PFSK-1 (cell line): Measurements from ENCODE around the gene CEP55.

Experiments used
- FOXP2 ChIP-seq: optimal IDR thresholded peaks from 2 replicates; pipeline ENCODE3; 2011; ENCODE audit warnings: borderline replicate concordance, control low read depth, inconsistent platforms; ENCODE audit not compliant: insufficient read depth; ENCODE audit errors: extremely low read length, extremely low read depth
- POLR2AphosphoS5 ChIP-seq: IDR thresholded peaks from 2 replicates; pipeline ENCODE4 v1.6.1; 2012; ENCODE audit warnings: low read depth, mild to moderate bottlenecking, control low read depth, low read length, moderate library complexity
- REST ChIP-seq, 2 experiments: IDR thresholded peaks; 2 replicates each; pipeline versions ENCODE4 v1.6.1 to v1.8.0; 2011 to 2012; ENCODE audit warnings: low read depth in 2 of 2, low read length in 2 of 2, control low read depth in 1 of 2, inconsistent platforms in 1 of 2, mild to moderate bottlenecking in 1 of 2, moderate library complexity in 1 of 2; ENCODE audit not compliant: insufficient read depth in 1 of 2
- SIN3A ChIP-seq: IDR thresholded peaks from 2 replicates; pipeline ENCODE4 v1.6.1; 2012; ENCODE audit warnings: mild to moderate bottlenecking, low read length, moderate library complexity, borderline replicate concordance; ENCODE audit not compliant: insufficient read depth
- TAF1 ChIP-seq: IDR thresholded peaks from 2 replicates; pipeline ENCODE4 v1.6.1; 2012; ENCODE audit warnings: low read length, control low read depth, borderline replicate concordance; ENCODE audit not compliant: insufficient read depth

- no peak for TF ChIP-seq POLR2AphosphoS5
- no peak for TF ChIP-seq TAF1
- TF ChIP-seq REST (IDR thresholded peaks at IDR 0.05; ENCODE audit: insufficient read depth in 1 of 2, low read depth in 2 of 2, low read length in 2 of 2), result no peak
- TF ChIP-seq FOXP2, result no peak
- no peak for TF ChIP-seq SIN3A
Measured at GRCh38 chr10:93541402-93542357, 45.3 kb downstream of the CEP55 start.
